HEK293 (cell line): Measurements from ENCODE around the gene ILDR1.

ENCODE experiments used
- CTCF ChIA-PET: fragments of 350-600 bp; formaldehyde crosslinking; extraction: SDS; loops from one replicate; lab custom pipeline; 2021; ENCODE audit warnings: antibody characterized with exemption; lab: Yijun Ruan, JAX
- POLR2A ChIA-PET: fragments of 300-600 bp; formaldehyde crosslinking; extraction: SDS; loops from one replicate; lab custom pipeline; 2020; ENCODE audit warnings: antibody characterized with exemption, inconsistent platforms; lab: Yijun Ruan, JAX
- H3K27ac ChIP-seq: fragments of 200-500 bp; sonication (Bioruptor generic); 2 replicates; pipeline ENCODE4 v1.5.1; 2014; ENCODE audit warnings: low read depth, low read length, control low read depth, inconsistent platforms; ENCODE audit errors: extremely low read depth
- H3K36me3 ChIP-seq, 2 experiments: fragments of 200-500 bp in 1 of 2; sonication (Bioruptor generic) in 1 of 2; 1 replicate in 1 of 2; 2 replicates in 1 of 2; pipeline ENCODE4 v1.5.1; 2014 to 2017; ENCODE audit warnings: inconsistent platforms in 2 of 2, low read length in 2 of 2; ENCODE audit not compliant: control insufficient read depth in 2 of 2, insufficient read depth in 1 of 2
- H3K4me1 ChIP-seq: fragments of 200-500 bp; sonication (Bioruptor generic); 2 replicates; pipeline ENCODE4 v1.5.1; 2014; ENCODE audit warnings: mild to moderate bottlenecking, low read length, inconsistent platforms; ENCODE audit not compliant: control insufficient read depth, insufficient read depth
- H3K4me3 ChIP-seq: 2 replicates; pipeline ENCODE4 v1.5.1; 2011; ENCODE audit warnings: low read depth, mild to moderate bottlenecking, control low read depth, low read length, moderate library complexity
- H3K9me3 ChIP-seq: fragments of 200-500 bp; sonication (Bioruptor generic); 2 replicates; pipeline ENCODE4 v1.5.1; 2014; ENCODE audit warnings: low read depth, low read length, inconsistent platforms; ENCODE audit not compliant: control insufficient read depth, insufficient read depth
- KLF9 ChIP-seq: fragments of 450-650 bp; formaldehyde crosslinking; IDR thresholded peaks from 2 replicates; pipeline ENCODE4 v1.5.1; 2016; ENCODE audit warnings: missing biosample characterization, missing genetic modification characterization, low read depth
- REPIN1 ChIP-seq: fragments of 450-650 bp; formaldehyde crosslinking; IDR thresholded peaks from 2 replicates; pipeline ENCODE4 v1.5.1; 2017; ENCODE audit warnings: missing biosample characterization, missing genetic modification characterization, low read depth
- SP3 ChIP-seq: fragments of 450-650 bp; formaldehyde crosslinking; IDR thresholded peaks from 2 replicates; pipeline ENCODE4 v1.5.1; 2016; ENCODE audit warnings: missing biosample characterization, missing genetic modification characterization
- YY2 ChIP-seq: fragments of 450-650 bp; formaldehyde crosslinking; IDR thresholded peaks from 2 replicates; pipeline ENCODE4 v1.5.1; 2016; ENCODE audit warnings: missing biosample characterization, missing genetic modification characterization
- ZBTB20 ChIP-seq: fragments of 450-650 bp; formaldehyde crosslinking; IDR thresholded peaks from 2 replicates; pipeline ENCODE4 v1.5.1; 2016; ENCODE audit warnings: missing biosample characterization, missing genetic modification characterization
- ZBTB26 ChIP-seq: fragments of 450-650 bp; formaldehyde crosslinking; optimal IDR thresholded peaks from 2 replicates; pipeline ENCODE3; 2016; ENCODE audit warnings: missing biosample characterization, mild to moderate bottlenecking, missing genetic modification characterization
- ZBTB7A ChIP-seq: fragments of 450-650 bp; formaldehyde crosslinking; IDR thresholded peaks from 2 replicates; pipeline ENCODE4 v1.5.1; 2016; ENCODE audit warnings: low read depth, missing biosample characterization, missing genetic modification characterization
- ZFHX2 ChIP-seq: fragments of 450-650 bp; formaldehyde crosslinking; conservative IDR thresholded peaks from 2 replicates; pipeline ENCODE4 v1.5.1; 2016; ENCODE audit warnings: missing biosample characterization, missing genetic modification characterization
- ZNF10 ChIP-seq: fragments of 450-650 bp; formaldehyde crosslinking; IDR thresholded peaks from 2 replicates; pipeline ENCODE4 v1.5.1; 2017; ENCODE audit warnings: missing biosample characterization, missing genetic modification characterization
- ZNF114 ChIP-seq: fragments of 450-650 bp; formaldehyde crosslinking; IDR thresholded peaks from 2 replicates; pipeline ENCODE4 v1.5.0; 2017; ENCODE audit warnings: missing biosample characterization, missing genetic modification characterization
- ZNF133 ChIP-seq: fragments of 450-650 bp; formaldehyde crosslinking; IDR thresholded peaks from 2 replicates; pipeline ENCODE4 v1.5.1; 2016; ENCODE audit warnings: missing biosample characterization, missing genetic modification characterization
- ZNF146 ChIP-seq: fragments of 450-650 bp; formaldehyde crosslinking; IDR thresholded peaks from 2 replicates; pipeline ENCODE4 v1.5.1; 2016; ENCODE audit warnings: missing biosample characterization, missing genetic modification characterization
- ZNF174 ChIP-seq: fragments of 450-650 bp; formaldehyde crosslinking; IDR thresholded peaks from 2 replicates; pipeline ENCODE4 v1.5.0; 2017; ENCODE audit warnings: missing biosample characterization, mild to moderate bottlenecking, missing genetic modification characterization
- ZNF24 ChIP-seq: fragments of 450-650 bp; formaldehyde crosslinking; IDR thresholded peaks from 2 replicates; pipeline ENCODE4 v1.5.1; 2016; ENCODE audit warnings: missing biosample characterization, missing genetic modification characterization
- ZNF248 ChIP-seq: fragments of 450-650 bp; formaldehyde crosslinking; IDR thresholded peaks from 2 replicates; pipeline ENCODE4 v1.5.1; 2017; ENCODE audit warnings: missing biosample characterization, missing genetic modification characterization
- ZNF366 ChIP-seq: fragments of 450-650 bp; formaldehyde crosslinking; conservative IDR thresholded peaks from 2 replicates; pipeline ENCODE4 v1.5.1; 2016; ENCODE audit warnings: missing biosample characterization, missing genetic modification characterization
- ZNF394 ChIP-seq: fragments of 450-650 bp; formaldehyde crosslinking; IDR thresholded peaks from 2 replicates; pipeline ENCODE4 v1.5.1; 2016; ENCODE audit warnings: missing biosample characterization, missing genetic modification characterization, mild to moderate bottlenecking, moderate library complexity, borderline replicate concordance
- ZNF416 ChIP-seq: fragments of 450-650 bp; formaldehyde crosslinking; IDR thresholded peaks from 2 replicates; pipeline ENCODE4 v1.5.1; 2016; ENCODE audit warnings: missing biosample characterization, missing genetic modification characterization
- ZNF433 ChIP-seq: fragments of 450-650 bp; formaldehyde crosslinking; IDR thresholded peaks from 2 replicates; pipeline ENCODE4 v1.5.1; 2016; ENCODE audit warnings: missing biosample characterization, missing genetic modification characterization, low read depth
- ZNF555 ChIP-seq: fragments of 450-650 bp; formaldehyde crosslinking; conservative IDR thresholded peaks from 2 replicates; pipeline ENCODE4 v1.5.1; 2017; ENCODE audit warnings: missing biosample characterization, mild to moderate bottlenecking, missing genetic modification characterization, inconsistent platforms
- ZNF670 ChIP-seq: fragments of 450-650 bp; formaldehyde crosslinking; IDR thresholded peaks from 2 replicates; pipeline ENCODE4 v1.5.1; 2016; ENCODE audit warnings: missing biosample characterization, missing genetic modification characterization, low read depth
- ZNF785 ChIP-seq: fragments of 450-650 bp; formaldehyde crosslinking; IDR thresholded peaks from 2 replicates; pipeline ENCODE4 v1.5.1; 2016; ENCODE audit warnings: missing biosample characterization, missing genetic modification characterization
- TF ChIP-seq, protein P1 (sequence below): fragments of 450-650 bp; formaldehyde crosslinking; IDR thresholded peaks from 2 replicates; pipeline ENCODE4 v1.5.1; 2017; ENCODE audit warnings: missing biosample characterization, missing genetic modification characterization
- TF ChIP-seq, protein P2 (sequence below): fragments of 450-650 bp; formaldehyde crosslinking; IDR thresholded peaks from 2 replicates; pipeline ENCODE4 v1.5.1; 2017; ENCODE audit warnings: missing biosample characterization, mild to moderate bottlenecking, missing genetic modification characterization, moderate library complexity
- TF ChIP-seq, protein P3 (sequence below): fragments of 450-650 bp; formaldehyde crosslinking; IDR thresholded peaks from 2 replicates; pipeline ENCODE4 v1.5.1; 2017; ENCODE audit warnings: missing biosample characterization, missing genetic modification characterization

Gene ILDR1

GRCh38 chr3:121951291-121951919 is 70.6 kb downstream of the ILDR1 start:
- H3K9me3 ChIP-seq: no peaks in the 10 kb centered on the region
- H3K27ac ChIP-seq: no peak overlapping the region
- no peaks in the 10 kb centered on the region for H3K4me1 ChIP-seq
- ChIA-PET POLR2A (no interaction called here), CTCF (interaction anchor here (0.6 to 0.7 kb wide), 2 partner anchors 44 to 77 kb away, joined by 3 read pairs; no protein-coding TSS in a partner anchor)
- H3K4me3 ChIP-seq: no peak overlapping the region
- H3K36me3 ChIP-seq: no peaks in the 10 kb centered on the region
- no peak for TF ChIP-seq ZNF10
- no peak for TF ChIP-seq ZBTB26 (tag by site-specific recombination)
- TF ChIP-seq ZNF133 (tag by site-specific recombination): no peak
- no peak for TF ChIP-seq KLF9 (tag by site-specific recombination)
- no peak for TF ChIP-seq ZNF24 (tag by site-specific recombination)
- no peak for TF ChIP-seq ZNF555 (tag by site-specific recombination)
- TF ChIP-seq, protein P1, sequence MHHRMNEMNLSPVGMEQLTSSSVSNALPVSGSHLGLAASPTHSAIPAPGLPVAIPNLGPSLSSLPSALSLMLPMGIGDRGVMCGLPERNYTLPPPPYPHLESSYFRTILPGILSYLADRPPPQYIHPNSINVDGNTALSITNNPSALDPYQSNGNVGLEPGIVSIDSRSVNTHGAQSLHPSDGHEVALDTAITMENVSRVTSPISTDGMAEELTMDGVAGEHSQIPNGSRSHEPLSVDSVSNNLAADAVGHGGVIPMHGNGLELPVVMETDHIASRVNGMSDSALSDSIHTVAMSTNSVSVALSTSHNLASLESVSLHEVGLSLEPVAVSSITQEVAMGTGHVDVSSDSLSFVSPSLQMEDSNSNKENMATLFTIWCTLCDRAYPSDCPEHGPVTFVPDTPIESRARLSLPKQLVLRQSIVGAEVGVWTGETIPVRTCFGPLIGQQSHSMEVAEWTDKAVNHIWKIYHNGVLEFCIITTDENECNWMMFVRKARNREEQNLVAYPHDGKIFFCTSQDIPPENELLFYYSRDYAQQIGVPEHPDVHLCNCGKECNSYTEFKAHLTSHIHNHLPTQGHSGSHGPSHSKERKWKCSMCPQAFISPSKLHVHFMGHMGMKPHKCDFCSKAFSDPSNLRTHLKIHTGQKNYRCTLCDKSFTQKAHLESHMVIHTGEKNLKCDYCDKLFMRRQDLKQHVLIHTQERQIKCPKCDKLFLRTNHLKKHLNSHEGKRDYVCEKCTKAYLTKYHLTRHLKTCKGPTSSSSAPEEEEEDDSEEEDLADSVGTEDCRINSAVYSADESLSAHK (tag by site-specific recombination): no peak
- TF ChIP-seq ZNF394 (tag by site-specific recombination): no peak
- TF ChIP-seq YY2 (tag by site-specific recombination): no peak
- TF ChIP-seq REPIN1 (tag by site-specific recombination): no peak
- TF ChIP-seq ZNF114 (tag by site-specific recombination): no peak
- no peak for TF ChIP-seq ZNF366
- TF ChIP-seq, protein P2, sequence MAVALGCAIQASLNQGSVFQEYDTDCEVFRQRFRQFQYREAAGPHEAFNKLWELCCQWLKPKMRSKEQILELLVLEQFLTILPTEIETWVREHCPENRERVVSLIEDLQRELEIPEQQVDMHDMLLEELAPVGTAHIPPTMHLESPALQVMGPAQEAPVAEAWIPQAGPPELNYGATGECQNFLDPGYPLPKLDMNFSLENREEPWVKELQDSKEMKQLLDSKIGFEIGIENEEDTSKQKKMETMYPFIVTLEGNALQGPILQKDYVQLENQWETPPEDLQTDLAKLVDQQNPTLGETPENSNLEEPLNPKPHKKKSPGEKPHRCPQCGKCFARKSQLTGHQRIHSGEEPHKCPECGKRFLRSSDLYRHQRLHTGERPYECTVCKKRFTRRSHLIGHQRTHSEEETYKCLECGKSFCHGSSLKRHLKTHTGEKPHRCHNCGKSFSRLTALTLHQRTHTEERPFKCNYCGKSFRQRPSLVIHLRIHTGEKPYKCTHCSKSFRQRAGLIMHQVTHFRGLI (tag by site-specific recombination): no peak
- TF ChIP-seq ZFHX2: no peak
- TF ChIP-seq SP3: no peak
- no peak for TF ChIP-seq ZNF146
- TF ChIP-seq ZNF174 (tag by site-specific recombination): no peak

DNA sequence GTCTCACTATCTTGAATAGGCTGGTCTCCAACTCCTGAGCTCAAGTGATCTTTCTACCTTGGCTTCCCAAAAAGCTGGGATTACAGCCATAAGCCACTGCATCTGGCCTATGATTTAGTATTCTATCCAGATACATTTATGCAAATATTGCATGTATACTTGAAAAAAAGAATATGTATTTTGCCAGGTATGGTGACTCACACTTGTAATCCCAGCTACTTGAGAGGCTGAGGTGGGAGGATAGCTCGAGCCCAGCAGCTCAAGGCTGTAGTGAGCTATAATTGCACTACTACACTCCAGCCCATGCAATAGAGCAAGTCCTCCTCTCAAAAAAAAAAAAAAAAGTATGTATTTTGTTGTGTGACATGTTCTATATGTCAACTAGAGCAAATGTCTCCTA is 73.4 kb downstream of the ILDR1 start:
- Histone ChIP-seq H3K9me3 (no peaks in the 10 kb centered on the region), H3K36me3 (no peaks in the 10 kb centered on the region), H3K27ac (no peak overlapping the region), H3K4me1 (no peaks in the 10 kb centered on the region), H3K4me3 (no peak overlapping the region)
- CTCF ChIA-PET: no interaction called here
- no peak for TF ChIP-seq ZBTB7A
- TF ChIP-seq, protein P3, sequence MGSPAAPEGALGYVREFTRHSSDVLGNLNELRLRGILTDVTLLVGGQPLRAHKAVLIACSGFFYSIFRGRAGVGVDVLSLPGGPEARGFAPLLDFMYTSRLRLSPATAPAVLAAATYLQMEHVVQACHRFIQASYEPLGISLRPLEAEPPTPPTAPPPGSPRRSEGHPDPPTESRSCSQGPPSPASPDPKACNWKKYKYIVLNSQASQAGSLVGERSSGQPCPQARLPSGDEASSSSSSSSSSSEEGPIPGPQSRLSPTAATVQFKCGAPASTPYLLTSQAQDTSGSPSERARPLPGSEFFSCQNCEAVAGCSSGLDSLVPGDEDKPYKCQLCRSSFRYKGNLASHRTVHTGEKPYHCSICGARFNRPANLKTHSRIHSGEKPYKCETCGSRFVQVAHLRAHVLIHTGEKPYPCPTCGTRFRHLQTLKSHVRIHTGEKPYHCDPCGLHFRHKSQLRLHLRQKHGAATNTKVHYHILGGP (tag by site-specific recombination): no peak
- no peak for TF ChIP-seq ZNF670 (tag by site-specific recombination)
- no peak for TF ChIP-seq ZNF416 (tag by site-specific recombination)
- no peak for TF ChIP-seq ZNF433 (tag by site-specific recombination)
- TF ChIP-seq ZNF133 (tag by site-specific recombination): no peak
- no peak for TF ChIP-seq ZNF248 (tag by site-specific recombination)
- TF ChIP-seq ZNF785 (tag by site-specific recombination): no peak
- no peak for TF ChIP-seq ZBTB20
- no peak for TF ChIP-seq ZNF174 (tag by site-specific recombination)
- POLR2A ChIA-PET: no interaction called here
